ENCODE results near the gene LHX3.

GRCh38 chr9:136196404-136197083, 8.4 kb downstream of the LHX3 start:
- TF ChIP-seq TEAD4 (IDR thresholded peaks at IDR 0.05) (no peak), RAD21 (IDR thresholded peaks at IDR 0.05; ENCODE audit: low read depth) (no peak), EGR1 (IDR thresholded peaks at IDR 0.05) (no peak), USF1 (IDR thresholded peaks at IDR 0.05) (no peak), YY1 (IDR thresholded peaks at IDR 0.05; ENCODE audit: low read depth) (no peak), CREB1 (IDR thresholded peaks at IDR 0.05; ENCODE audit: low read depth) (no peak)
- TF ChIP-seq, protein P1, sequence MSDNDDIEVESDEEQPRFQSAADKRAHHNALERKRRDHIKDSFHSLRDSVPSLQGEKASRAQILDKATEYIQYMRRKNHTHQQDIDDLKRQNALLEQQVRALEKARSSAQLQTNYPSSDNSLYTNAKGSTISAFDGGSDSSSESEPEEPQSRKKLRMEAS (IDR thresholded peaks at IDR 0.05) = no peak

All from Ishikawa (cell line).